ENCODE measurements around the gene SNRNP70. TPM values are rescaled to one million over a fixed set of nuclear protein-coding genes. Genes with fewer than 3 reads are reported as not detected.

SNRNP70 gene
- total RNA-seq, 1 donor from 2014 or later: 355 TPM

DNA sequence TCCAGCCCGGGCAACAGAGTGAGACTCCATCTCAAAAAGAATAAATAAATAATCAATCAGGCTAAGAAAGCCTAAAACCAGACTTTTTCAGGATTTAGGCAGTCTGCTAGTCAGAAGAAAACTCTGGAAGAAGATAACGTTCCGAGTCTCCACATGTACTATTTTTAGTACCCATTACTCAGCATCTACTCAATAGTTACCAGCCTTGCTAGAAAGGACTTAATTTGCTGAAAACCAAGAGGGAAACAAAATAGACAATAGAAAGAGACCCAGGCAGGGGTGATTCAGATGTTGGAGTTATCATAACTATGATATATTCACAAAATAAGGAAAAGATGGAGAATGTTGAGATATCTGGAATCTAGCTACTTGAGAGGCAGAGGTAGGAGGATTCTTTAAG lies 25.3 kb downstream of the SNRNP70 start:
- DNase-seq (ENCODE audit: low spot score, unreplicated experiment): no peak
- peaks cover 16% of the 10 kb centered on the region for H3K36me3 Mint-ChIP-seq (ENCODE audit: insufficient read depth)
- H3K9me3 Mint-ChIP-seq (ENCODE audit: low read depth): no peaks in the 10 kb centered on the region
- H3K27ac Mint-ChIP-seq: no peak overlapping the region
- TF ChIP-seq, protein P1, sequence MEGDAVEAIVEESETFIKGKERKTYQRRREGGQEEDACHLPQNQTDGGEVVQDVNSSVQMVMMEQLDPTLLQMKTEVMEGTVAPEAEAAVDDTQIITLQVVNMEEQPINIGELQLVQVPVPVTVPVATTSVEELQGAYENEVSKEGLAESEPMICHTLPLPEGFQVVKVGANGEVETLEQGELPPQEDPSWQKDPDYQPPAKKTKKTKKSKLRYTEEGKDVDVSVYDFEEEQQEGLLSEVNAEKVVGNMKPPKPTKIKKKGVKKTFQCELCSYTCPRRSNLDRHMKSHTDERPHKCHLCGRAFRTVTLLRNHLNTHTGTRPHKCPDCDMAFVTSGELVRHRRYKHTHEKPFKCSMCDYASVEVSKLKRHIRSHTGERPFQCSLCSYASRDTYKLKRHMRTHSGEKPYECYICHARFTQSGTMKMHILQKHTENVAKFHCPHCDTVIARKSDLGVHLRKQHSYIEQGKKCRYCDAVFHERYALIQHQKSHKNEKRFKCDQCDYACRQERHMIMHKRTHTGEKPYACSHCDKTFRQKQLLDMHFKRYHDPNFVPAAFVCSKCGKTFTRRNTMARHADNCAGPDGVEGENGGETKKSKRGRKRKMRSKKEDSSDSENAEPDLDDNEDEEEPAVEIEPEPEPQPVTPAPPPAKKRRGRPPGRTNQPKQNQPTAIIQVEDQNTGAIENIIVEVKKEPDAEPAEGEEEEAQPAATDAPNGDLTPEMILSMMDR (IDR thresholded peaks at IDR 0.05; ENCODE audit: unreplicated experiment): no peak
- no peaks in the 10 kb centered on the region for H3K27me3 Mint-ChIP-seq
- peaks cover 7% of the 10 kb centered on the region for H3K4me1 Mint-ChIP-seq (ENCODE audit: low read depth)
- H3K4me3 Mint-ChIP-seq (ENCODE audit: low read depth): no peak overlapping the region

DNA sequence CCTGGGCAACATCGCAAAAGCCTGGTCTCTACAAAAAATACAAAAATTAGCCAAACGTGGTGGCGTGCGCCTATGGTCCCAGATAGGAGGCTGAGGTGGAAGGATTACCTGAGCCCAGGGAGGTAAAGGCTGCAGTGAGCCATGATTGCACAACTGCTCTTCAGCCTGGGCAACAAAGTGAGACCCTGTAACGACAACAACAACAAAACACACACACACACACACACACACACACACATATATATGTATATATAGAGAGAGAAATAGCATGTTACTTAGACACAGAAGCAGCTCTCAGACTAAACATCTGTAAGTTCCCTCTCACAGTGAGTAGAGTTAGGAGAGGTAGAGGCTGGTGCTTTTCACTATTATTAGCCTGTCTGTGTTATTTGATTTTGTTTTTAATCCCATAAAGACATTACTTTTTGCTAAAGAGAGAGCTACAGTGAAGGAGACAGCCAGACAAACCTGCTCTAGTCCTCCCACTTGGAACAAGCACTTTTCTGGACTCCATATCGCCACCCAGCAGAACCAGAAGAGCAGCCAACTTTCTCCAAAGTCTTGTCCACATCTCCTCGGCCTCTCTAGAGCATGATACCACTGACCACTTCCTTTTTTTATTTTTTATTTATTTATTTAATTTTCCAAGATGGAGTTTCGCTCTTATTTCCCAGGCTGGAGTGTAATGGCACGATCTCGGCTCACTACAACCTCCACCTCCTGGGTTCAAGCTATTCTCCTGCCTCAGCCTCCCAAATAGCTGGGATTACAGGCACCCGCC lies 26.2 kb downstream of the SNRNP70 start:
- no peak for DNase-seq (ENCODE audit: low spot score, unreplicated experiment)
- Mint-ChIP-seq H3K9me3 (ENCODE audit: low read depth) (no peaks in the 10 kb centered on the region), H3K4me3 (ENCODE audit: low read depth) (no peak overlapping the region), H3K4me1 (ENCODE audit: low read depth) (peaks cover 7% of the 10 kb centered on the region), H3K27ac (no peak overlapping the region), H3K36me3 (ENCODE audit: insufficient read depth) (peaks cover 14% of the 10 kb centered on the region), H3K27me3 (no peaks in the 10 kb centered on the region)
- TF ChIP-seq, protein P1 (IDR thresholded peaks at IDR 0.05; ENCODE audit: unreplicated experiment): no peak

DNA sequence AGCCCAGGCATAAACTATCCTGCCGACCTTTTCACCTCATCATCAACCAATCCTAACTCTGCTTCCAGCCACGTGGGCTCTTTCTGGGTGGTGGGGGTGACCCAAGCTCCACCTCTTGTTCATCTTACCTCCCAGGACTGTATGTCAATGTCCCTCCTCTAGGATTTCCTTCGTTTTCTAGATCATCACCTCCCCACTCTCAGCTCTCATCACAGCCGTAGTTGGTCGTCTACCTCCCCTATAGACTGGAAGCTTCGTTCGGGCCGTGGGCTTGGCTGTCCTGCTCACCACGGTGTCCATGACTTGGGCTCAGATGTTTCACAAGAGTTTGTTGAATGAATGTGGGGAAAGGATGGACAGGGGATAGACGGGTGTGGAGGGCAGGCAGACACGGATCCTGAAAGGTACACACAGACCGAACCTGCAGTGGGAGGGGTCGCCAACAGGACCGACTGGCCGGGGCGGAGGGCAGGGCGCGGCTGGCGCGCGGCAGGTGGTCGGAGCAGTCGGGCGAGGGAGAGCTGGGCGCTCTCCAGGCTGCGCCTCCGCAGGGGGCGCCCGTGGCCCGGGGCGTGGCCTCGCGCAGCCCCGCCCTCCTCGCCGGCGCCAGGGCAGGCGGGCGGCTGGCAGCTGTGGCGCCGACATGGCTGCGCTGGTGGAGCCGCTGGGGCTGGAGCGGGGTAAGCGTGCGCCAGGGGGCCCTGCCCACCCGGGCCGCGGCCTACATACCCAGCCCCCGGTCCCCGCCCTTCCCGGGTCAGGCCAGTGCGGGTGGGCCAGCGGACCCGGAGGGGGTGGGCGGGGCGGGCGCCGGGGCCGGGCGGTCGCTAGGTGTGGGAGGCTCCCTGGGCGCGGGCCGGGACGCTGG lies 28.7 kb downstream of the SNRNP70 start, which contains the start of gene LIN7B:
Gene LIN7B, plus strand, starts transcription at position 609 of the 868 bp plus-strand sequence. Its CDS starts 35 bp downstream, at position 644.
- Mint-ChIP-seq H3K4me3 (ENCODE audit: low read depth) (peak within 1 kb of the TSS; percentile 83), H3K36me3 (ENCODE audit: insufficient read depth) (peaks cover under 1% of the 10 kb centered on the region), H3K9me3 (ENCODE audit: low read depth) (no peaks in the 10 kb centered on the region), H3K27ac (peak within 1 kb of the TSS; percentile 76), H3K27me3 (no peaks in the 10 kb centered on the region), H3K4me1 (ENCODE audit: low read depth) (peaks cover 11% of the 10 kb centered on the region)
- DNase-seq (ENCODE audit: low spot score, unreplicated experiment): peak; percentile 76
- TF ChIP-seq, protein P1 (IDR thresholded peaks at IDR 0.05; ENCODE audit: unreplicated experiment): peak; percentile 60

DNA sequence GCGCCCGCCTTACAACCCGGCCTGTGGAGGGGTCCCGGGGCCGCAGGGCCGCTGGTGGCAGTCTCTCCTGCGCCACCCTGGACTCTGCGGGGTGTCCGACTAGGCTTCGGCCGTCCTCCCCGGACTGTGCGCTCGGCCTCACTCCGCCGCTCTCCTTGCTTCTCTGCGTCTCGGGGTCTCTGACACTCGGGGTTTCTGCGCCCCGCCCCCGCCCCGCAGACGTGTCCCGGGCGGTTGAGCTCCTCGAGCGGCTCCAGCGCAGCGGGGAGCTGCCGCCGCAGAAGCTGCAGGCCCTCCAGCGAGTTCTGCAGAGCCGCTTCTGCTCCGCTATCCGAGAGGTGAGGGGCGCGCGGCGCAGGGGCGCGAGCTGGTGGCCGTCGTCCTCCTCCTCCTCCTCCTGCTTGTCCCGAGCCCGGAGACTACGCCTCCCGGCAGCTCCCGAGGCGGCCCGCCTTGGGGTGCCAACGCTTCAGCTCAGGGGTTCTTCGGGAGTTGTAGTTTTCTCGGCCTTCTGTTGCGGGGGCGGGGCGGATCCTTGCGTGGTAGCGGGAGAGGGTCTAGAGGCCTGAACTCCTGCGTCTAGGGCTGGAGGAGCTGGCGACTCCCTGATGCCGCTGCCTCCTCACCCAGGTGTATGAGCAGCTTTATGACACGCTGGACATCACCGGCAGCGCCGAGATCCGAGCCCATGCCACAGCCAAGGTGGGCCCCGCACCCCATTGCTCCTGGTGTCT lies 29.5 kb downstream of the SNRNP70 start:
- TF ChIP-seq, protein P1 (IDR thresholded peaks at IDR 0.05; ENCODE audit: unreplicated experiment): no peak
- H3K9me3 Mint-ChIP-seq (ENCODE audit: low read depth): no peaks in the 10 kb centered on the region
- peak overlapping the region; percentile 75 for H3K4me3 Mint-ChIP-seq (ENCODE audit: low read depth)
- no peaks in the 10 kb centered on the region for H3K36me3 Mint-ChIP-seq (ENCODE audit: insufficient read depth)
- peak; percentile 56 for DNase-seq (ENCODE audit: low spot score, unreplicated experiment)
- no peak overlapping the region for H3K27ac Mint-ChIP-seq
- H3K4me1 Mint-ChIP-seq (ENCODE audit: low read depth): peaks cover 11% of the 10 kb centered on the region
- peaks cover under 1% of the 10 kb centered on the region for H3K27me3 Mint-ChIP-seq

DNA sequence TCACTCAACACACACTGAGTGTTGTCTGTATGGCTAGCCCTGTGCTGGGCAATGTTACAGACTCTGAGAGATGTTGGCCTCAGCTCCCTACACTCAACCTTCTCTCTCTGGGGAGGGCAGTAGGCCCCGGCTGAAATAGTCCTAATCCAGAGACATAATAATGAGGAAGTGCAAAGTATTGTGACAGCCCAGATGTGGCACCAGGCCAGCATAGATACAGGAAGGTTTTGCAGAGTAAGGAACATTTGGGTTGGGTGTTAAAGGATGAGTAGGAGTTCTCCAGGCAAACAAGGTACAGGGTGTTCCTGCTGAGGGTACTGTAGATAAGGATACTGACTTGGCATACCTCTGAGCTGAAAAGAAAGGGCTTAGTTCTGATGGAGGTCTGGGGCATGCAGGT lies 31.3 kb downstream of the SNRNP70 start:
- H3K27ac Mint-ChIP-seq: no peak overlapping the region
- H3K9me3 Mint-ChIP-seq (ENCODE audit: low read depth): no peaks in the 10 kb centered on the region
- peaks cover 12% of the 10 kb centered on the region for H3K27me3 Mint-ChIP-seq
- TF ChIP-seq, protein P1 (IDR thresholded peaks at IDR 0.05; ENCODE audit: unreplicated experiment): no peak
- no peaks in the 10 kb centered on the region for H3K36me3 Mint-ChIP-seq (ENCODE audit: insufficient read depth)
- peak overlapping the region; percentile 55 for H3K4me3 Mint-ChIP-seq (ENCODE audit: low read depth)
- DNase-seq (ENCODE audit: low spot score, unreplicated experiment): no peak
- peaks cover 15% of the 10 kb centered on the region for H3K4me1 Mint-ChIP-seq (ENCODE audit: low read depth)
